HepG2 (cell line): ENCODE data around the gene EGFR. TPM values are rescaled to one million over a fixed set of nuclear protein-coding genes. Genes with fewer than 3 reads are reported as not detected.

ENCODE experiments used
- CC2D1A ChIP-seq: sonication (generic); formaldehyde crosslinking; IDR thresholded peaks from 2 replicates; pipeline ENCODE4 v1.8.1; 2023; ENCODE audit warnings: mild to moderate bottlenecking, missing genetic modification reagents
- ERF ChIP-seq: IDR thresholded peaks from 2 replicates; pipeline ENCODE4 v1.6.1; 2018; ENCODE audit warnings: missing biosample characterization, missing genetic modification reagents
- JUN ChIP-seq: sonication (generic); formaldehyde crosslinking; IDR thresholded peaks from 2 replicates; pipeline ENCODE4 v1.4.0; 2020; ENCODE audit warnings: mild to moderate bottlenecking, missing genetic modification reagents
- JUNB ChIP-seq: sonication (generic); formaldehyde crosslinking; IDR thresholded peaks from 2 replicates; pipeline ENCODE4 v1.8.0; 2022; ENCODE audit warnings: missing genetic modification reagents, mild to moderate bottlenecking, borderline replicate concordance
- MAZ ChIP-seq, 2 experiments: sonication (generic) in 1 of 2; formaldehyde crosslinking in 1 of 2; IDR thresholded peaks; 2 replicates each; pipeline versions ENCODE4 v1.5.0 to v1.6.1; 2012 to 2020; ENCODE audit warnings: low read depth in 2 of 2, mild to moderate bottlenecking in 2 of 2, borderline replicate concordance in 1 of 2, improper control_type of control experiment in 1 of 2, low read length in 1 of 2, missing genetic modification reagents in 1 of 2, moderate library complexity in 1 of 2
- NAIF1 ChIP-seq: sonication (generic); formaldehyde crosslinking; IDR thresholded peaks from 2 replicates; pipeline ENCODE4 v1.5.0; 2020; ENCODE audit warnings: mild to moderate bottlenecking, missing genetic modification reagents, borderline replicate concordance
- PITX1 ChIP-seq: sonication (generic); formaldehyde crosslinking; IDR thresholded peaks from 2 replicates; pipeline ENCODE4 v1.5.1; 2020; ENCODE audit warnings: mild to moderate bottlenecking, missing genetic modification reagents
- SAP130 ChIP-seq: IDR thresholded peaks from 2 replicates; pipeline ENCODE4 v1.6.1; 2016; ENCODE audit warnings: low read depth
- TERF1 ChIP-seq: sonication (generic); formaldehyde crosslinking; IDR thresholded peaks from 2 replicates; pipeline ENCODE4 v1.8.0; 2022; ENCODE audit warnings: mild to moderate bottlenecking, missing genetic modification reagents, moderate library complexity
- TP53 ChIP-seq: sonication (generic); formaldehyde crosslinking; conservative IDR thresholded peaks from 2 replicates; pipeline ENCODE4 v1.4.0; 2020; ENCODE audit warnings: missing genetic modification reagents
- ZBTB2 ChIP-seq: sonication (generic); formaldehyde crosslinking; IDR thresholded peaks from 2 replicates; pipeline ENCODE4 v1.8.0; 2022; ENCODE audit warnings: low read depth, missing genetic modification reagents
- ZFP91 ChIP-seq: sonication (generic); formaldehyde crosslinking; IDR thresholded peaks from 2 replicates; pipeline ENCODE4 v1.9.0; 2022; ENCODE audit warnings: missing genetic modification reagents, mild to moderate bottlenecking, borderline replicate concordance
- ZFX ChIP-seq: sonication (generic); formaldehyde crosslinking; IDR thresholded peaks from 2 replicates; pipeline ENCODE4 v1.4.0; 2020; ENCODE audit warnings: mild to moderate bottlenecking, low read depth, missing genetic modification reagents, moderate library complexity
- ZFYVE20 ChIP-seq: sonication (generic); formaldehyde crosslinking; IDR thresholded peaks from 2 replicates; pipeline ENCODE4 v1.8.0; 2023; ENCODE audit warnings: low read depth, mild to moderate bottlenecking, moderate library complexity, missing genetic modification reagents, borderline replicate concordance
- ZNF282 ChIP-seq: fragments of 450-650 bp; IDR thresholded peaks from 2 replicates; pipeline ENCODE4 v1.6.1; 2018; ENCODE audit not compliant: partially characterized antibody
- ZNF572 ChIP-seq: sonication (generic); formaldehyde crosslinking; IDR thresholded peaks from 2 replicates; pipeline ENCODE4 v1.5.1; 2020; ENCODE audit warnings: mild to moderate bottlenecking, missing genetic modification reagents
- ZNF768 ChIP-seq: sonication (generic); formaldehyde crosslinking; IDR thresholded peaks from 2 replicates; pipeline ENCODE4 v1.4.0; 2020; ENCODE audit warnings: missing genetic modification reagents
- ZSCAN31 ChIP-seq: sonication (generic); formaldehyde crosslinking; IDR thresholded peaks from 2 replicates; pipeline ENCODE4 v1.5.0; 2020; ENCODE audit warnings: low read depth, mild to moderate bottlenecking, missing genetic modification reagents
- polyA plus RNA-seq, 8 experiments: library from polyadenylated mRNA; depleted of rRNA in 3 of 8; stranded (reverse) in 7 of 8; unstranded in 1 of 8; fragments of >200 nt; fragmentation: Illumina TruSeq in 4 of 8; extraction: Trizol in 4 of 8; gene quantifications; 2 replicates each; pipeline versions ENCODE4 v1.2.1 to v1.2.3, GENCODE V29; 2011 to 2016; ENCODE audit warnings: low read depth in 4 of 8, missing spikeins in 1 of 8, mixed read lengths in 1 of 8; ENCODE audit not compliant: insufficient read depth in 1 of 8
- total RNA-seq, 5 experiments: library from RNA; depleted of rRNA; stranded (reverse); fragments of >200 nt; fragmentation: Illumina TruSeq; extraction: Trizol; gene quantifications; 2 replicates each; pipeline ENCODE4 v1.2.3, GENCODE V29; 2016; ENCODE audit warnings: low read depth in 1 of 5
- TF ChIP-seq, protein P1 (sequence below): sonication (generic); formaldehyde crosslinking; IDR thresholded peaks from 2 replicates; pipeline ENCODE4 v1.4.0; 2020; ENCODE audit warnings: missing genetic modification reagents
- TF ChIP-seq, protein P2 (sequence below): sonication (generic); formaldehyde crosslinking; IDR thresholded peaks from 2 replicates; pipeline ENCODE4 v1.8.1; 2023; ENCODE audit warnings: mild to moderate bottlenecking, moderate library complexity, missing genetic modification reagents
- TF ChIP-seq, protein P3 (sequence below): sonication (generic); formaldehyde crosslinking; IDR thresholded peaks from 2 replicates; pipeline ENCODE4 v1.4.0; 2020; ENCODE audit warnings: mild to moderate bottlenecking, missing genetic modification reagents, borderline replicate concordance

The EGFR gene
- total and polyA plus RNA-seq, 2 of the 13 experiments (the other 11 are each of a cell fraction or from before 2014, with no cell fraction given): 7.0 to 10.0 TPM

GRCh38 chr7:55019191-55019690 is 424 bp downstream of the EGFR start (continued):
- no peak for TF ChIP-seq MAZ (IDR thresholded peaks at IDR 0.05; ENCODE audit: borderline replicate concordance, low read depth, low read length)
- peak; percentile 47; the same call in 1 of the 2 replicates for TF ChIP-seq MAZ (CRISPR knock-in tag; IDR thresholded peaks at IDR 0.05; ENCODE audit: low read depth)
- no peak for TF ChIP-seq JUNB
- TF ChIP-seq ZBTB2 (CRISPR knock-in tag): no peak; the same call in 1 of the 2 replicates
- TF ChIP-seq, protein P1, sequence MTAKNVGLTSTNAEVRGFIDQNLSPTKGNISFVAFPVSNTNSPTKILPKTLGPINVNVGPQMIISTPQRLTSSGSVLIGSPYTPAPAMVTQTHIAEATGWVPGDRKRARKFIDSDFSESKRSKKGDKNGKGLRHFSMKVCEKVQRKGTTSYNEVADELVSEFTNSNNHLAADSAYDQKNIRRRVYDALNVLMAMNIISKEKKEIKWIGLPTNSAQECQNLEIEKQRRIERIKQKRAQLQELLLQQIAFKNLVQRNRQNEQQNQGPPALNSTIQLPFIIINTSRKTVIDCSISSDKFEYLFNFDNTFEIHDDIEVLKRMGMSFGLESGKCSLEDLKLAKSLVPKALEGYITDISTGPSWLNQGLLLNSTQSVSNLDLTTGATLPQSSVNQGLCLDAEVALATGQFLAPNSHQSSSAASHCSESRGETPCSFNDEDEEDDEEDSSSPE (CRISPR knock-in tag): 0 out of 2 replicates have a peak, but pooled peaks have one; percentile 26
- no peak for TF ChIP-seq JUN (CRISPR knock-in tag)
- no peak for TF ChIP-seq ERF
- TF ChIP-seq ZNF282: no peak
- TF ChIP-seq, protein P2, sequence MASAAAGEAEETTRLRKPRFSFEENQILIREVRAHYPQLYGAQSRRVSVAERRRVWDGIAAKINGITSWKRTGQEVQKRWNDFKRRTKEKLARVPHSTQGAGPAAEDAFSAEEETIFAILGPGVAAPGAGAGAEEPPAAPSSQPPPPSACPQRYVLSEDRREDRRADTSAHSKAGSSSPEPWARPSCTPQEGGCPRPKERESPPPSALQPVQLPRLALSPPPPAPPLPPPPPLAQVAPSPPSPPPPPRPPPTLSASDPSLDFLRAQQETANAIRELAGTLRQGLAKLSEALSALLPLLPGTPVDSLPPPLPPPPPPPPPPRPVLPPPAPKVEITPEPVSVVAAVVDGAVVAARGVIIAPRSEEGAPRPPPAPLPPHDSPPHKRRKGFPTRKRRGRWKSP (CRISPR knock-in tag): 0 out of 2 replicates have a peak, but pooled peaks have one; percentile 12
- TF ChIP-seq ZFYVE20 (CRISPR knock-in tag): no peak
- TF ChIP-seq, protein P3, sequence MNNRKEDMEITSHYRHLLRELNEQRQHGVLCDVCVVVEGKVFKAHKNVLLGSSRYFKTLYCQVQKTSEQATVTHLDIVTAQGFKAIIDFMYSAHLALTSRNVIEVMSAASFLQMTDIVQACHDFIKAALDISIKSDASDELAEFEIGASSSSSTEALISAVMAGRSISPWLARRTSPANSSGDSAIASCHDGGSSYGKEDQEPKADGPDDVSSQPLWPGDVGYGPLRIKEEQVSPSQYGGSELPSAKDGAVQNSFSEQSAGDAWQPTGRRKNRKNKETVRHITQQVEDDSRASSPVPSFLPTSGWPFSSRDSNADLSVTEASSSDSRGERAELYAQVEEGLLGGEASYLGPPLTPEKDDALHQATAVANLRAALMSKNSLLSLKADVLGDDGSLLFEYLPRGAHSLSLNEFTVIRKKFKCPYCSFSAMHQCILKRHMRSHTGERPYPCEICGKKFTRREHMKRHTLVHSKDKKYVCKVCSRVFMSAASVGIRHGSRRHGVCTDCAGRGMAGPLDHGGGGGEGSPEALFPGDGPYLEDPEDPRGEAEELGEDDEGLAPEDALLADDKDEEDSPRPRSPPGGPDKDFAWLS (CRISPR knock-in tag): no peak
- no peak for TF ChIP-seq ZSCAN31 (CRISPR knock-in tag)
- TF ChIP-seq PITX1 (CRISPR knock-in tag): no peak
- TF ChIP-seq ZFX (CRISPR knock-in tag): 0 out of 2 replicates have a peak, but pooled peaks have one; percentile 5
- peak; percentile 8; the same call in 1 of the 2 replicates for TF ChIP-seq SAP130 (CRISPR knock-in tag)
- TF ChIP-seq ZNF768 (CRISPR knock-in tag): no peak
- no peak for TF ChIP-seq CC2D1A (CRISPR knock-in tag)
- no peak for TF ChIP-seq ZNF572
- TF ChIP-seq NAIF1 (CRISPR knock-in tag): no peak
- no peak for TF ChIP-seq TERF1 (CRISPR knock-in tag)
- TF ChIP-seq TP53: no peak
- no peak for TF ChIP-seq ZFP91 (CRISPR knock-in tag)
